Body of pancreas (tissue), 4 donors: ENCODE results near the gene RBM24.

Source experiments
- CTCF ChIP-seq, 7 experiments: fragments of 450-650 bp in 4 of 7; fragments of 200-600 bp in 3 of 7; sonication (generic) in 3 of 7; IDR thresholded peaks; one replicate each; pipeline ENCODE4 v1.5.1; 2016 to 2019; ENCODE audit warnings: antibody characterized with exemption in 7 of 7
- POLR2A ChIP-seq, 3 donors: fragments of 450-650 bp; IDR thresholded peaks; one replicate each; pipeline ENCODE4 v1.6.1; 2016; ENCODE audit warnings: antibody characterized with exemption in 3 of 3, mild to moderate bottlenecking in 2 of 3

- no peak for TF ChIP-seq CTCF (IDR thresholded peaks at IDR 0.05)
- no peak for TF ChIP-seq POLR2A (IDR thresholded peaks at IDR 0.05)
These were observed 15.6 kb upstream of the RBM24 start for GRCh38 chr6:17265570-17265969.
